Middle frontal gyrus (tissue), 1 donor: ENCODE data around the gene PRXL2B.

Experiments used
- DNase-seq: peaks from one replicate; pipeline ENCODE4 v3.0.0-alpha.2; 2015; ENCODE audit warnings: low spot score; ENCODE audit errors: extremely low spot score

The PRXL2B gene

GRCh38 chr1:2585318-2586092, 1.1 kb upstream of the PRXL2B start:
- DNase-seq = no peak

- no peak for DNase-seq
Observed at GRCh38 chr1:2587071-2587859, 688 bp downstream of the PRXL2B start.

- no peak for DNase-seq
Observed at GRCh38 chr1:2587860-2588571, 1.4 kb downstream of the PRXL2B start.

GRCh38 chr1:2588661-2589430, 2.3 kb downstream of the PRXL2B start:
- no peak for DNase-seq

GRCh38 chr1:2589431-2590232, 3.1 kb downstream of the PRXL2B start:
- no peak for DNase-seq

- no peak for DNase-seq
Observed at GRCh38 chr1:2590233-2591141, 3.9 kb downstream of the PRXL2B start.

- no peak for DNase-seq
Observed at GRCh38 chr1:2591233-2591580, 4.6 kb downstream of the PRXL2B start.

GRCh38 chr1:2591581-2592261, 5.1 kb downstream of the PRXL2B start:
- DNase-seq = no peak

- no peak for DNase-seq
Observed at GRCh38 chr1:2592672-2593071, 6.1 kb downstream of the PRXL2B start.

GRCh38 chr1:2593251-2593878, 6.8 kb downstream of the PRXL2B start:
- no peak for DNase-seq

GRCh38 chr1:2594001-2594640, 7.5 kb downstream of the PRXL2B start:
- DNase-seq = no peak

GRCh38 chr1:2594641-2595131, 8.1 kb downstream of the PRXL2B start:
- DNase-seq = no peak

GRCh38 chr1:2595261-2595811, 8.8 kb downstream of the PRXL2B start:
- DNase-seq = no peak

GRCh38 chr1:2595812-2596529, 9.4 kb downstream of the PRXL2B start:
- no peak for DNase-seq

- no peak for DNase-seq
Observed at GRCh38 chr1:2596530-2597333, 10.2 kb downstream of the PRXL2B start.
